GM04504 (cell line): ENCODE measurements around the gene DMKN.

Experiments
- DNase-seq: peaks from one replicate; pipeline ENCODE4 v3.0.0-alpha.2; 2012; ENCODE audit warnings: low read depth

The DMKN gene

DNA sequence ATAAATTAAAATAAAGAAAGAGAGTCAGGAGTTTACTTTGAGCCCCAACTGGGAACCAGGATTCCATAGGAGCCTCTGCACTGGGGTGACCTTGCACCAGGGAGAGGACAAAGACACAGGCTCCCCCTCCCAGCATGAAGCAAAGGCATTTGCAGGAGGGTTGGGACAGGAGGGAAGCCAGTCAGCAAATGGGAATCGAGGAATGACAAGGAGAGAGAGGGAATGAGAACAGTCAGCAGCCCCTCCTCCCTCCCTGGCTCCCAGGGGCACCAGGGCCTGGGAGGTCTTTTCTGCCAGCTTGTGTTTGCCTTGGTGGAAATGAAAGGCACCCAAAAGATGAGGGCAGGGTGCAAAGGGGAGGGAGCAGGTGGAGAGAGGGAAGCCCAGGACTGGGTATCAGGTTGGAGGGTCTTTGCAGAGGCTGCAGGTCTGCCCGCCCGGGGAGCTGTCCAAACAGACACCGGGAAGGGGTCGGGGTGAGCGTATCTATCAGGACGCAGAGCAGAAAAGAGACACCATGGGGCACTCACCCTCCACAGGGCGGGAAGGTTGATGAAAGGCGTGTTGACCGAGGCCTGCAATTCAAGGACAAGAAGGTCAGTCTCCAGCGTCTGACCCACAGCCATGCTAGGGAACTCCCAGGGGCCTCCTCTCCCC is 10.9 kb upstream of the DMKN start:
- DNase-seq, result no peak

GRCh38 chr19:35522745-35523327 is 9.4 kb upstream of the DMKN start:
- DNase-seq, result no peak

- DNase-seq, result no peak
These were observed 7.8 kb upstream of the DMKN start for GRCh38 chr19:35521124-35521743.

GRCh38 chr19:35519291-35519690 is 5.8 kb upstream of the DMKN start:
- DNase-seq, result no peak

DNA sequence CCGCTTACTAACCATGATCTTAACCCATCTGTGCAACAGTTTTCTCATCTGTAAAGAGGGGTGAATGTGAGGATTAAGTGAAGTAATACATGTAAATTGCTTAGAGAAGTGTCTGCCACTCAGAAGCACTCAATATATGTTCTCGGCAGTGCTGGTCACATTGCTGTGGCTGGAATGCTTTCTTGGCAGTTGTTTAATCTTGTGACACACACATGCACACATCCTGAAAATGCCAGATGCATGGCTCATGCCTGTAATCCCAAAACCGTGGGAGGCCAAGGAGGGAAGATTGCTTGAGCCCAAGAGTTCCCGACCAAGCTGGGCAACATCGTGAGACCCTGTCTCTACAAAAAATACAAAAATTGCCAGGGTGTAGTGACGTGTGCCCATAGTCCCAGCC is 4.9 kb upstream of the DMKN start:
- peak; percentile 89 for DNase-seq

DNA sequence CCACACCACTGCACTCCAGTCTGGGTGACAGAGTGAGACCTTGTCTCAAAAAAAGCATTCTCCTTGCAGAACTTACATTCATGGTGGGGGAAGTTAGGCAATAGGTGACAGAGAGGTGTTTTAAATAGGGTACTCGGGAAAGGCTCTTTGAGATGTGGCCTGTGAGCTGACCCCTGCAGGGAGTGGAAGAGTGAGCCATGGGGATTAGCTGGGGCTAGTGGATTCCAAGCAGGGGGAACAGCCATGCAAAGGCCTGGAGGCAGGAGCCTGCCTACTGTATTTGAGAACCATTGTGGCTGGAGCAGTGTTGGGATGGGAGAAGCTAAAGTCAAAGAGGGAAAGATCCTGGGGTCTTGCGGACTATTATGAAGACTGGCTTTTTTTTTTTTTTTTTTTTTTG is 3.9 kb upstream of the DMKN start:
- no peak for DNase-seq

DNA sequence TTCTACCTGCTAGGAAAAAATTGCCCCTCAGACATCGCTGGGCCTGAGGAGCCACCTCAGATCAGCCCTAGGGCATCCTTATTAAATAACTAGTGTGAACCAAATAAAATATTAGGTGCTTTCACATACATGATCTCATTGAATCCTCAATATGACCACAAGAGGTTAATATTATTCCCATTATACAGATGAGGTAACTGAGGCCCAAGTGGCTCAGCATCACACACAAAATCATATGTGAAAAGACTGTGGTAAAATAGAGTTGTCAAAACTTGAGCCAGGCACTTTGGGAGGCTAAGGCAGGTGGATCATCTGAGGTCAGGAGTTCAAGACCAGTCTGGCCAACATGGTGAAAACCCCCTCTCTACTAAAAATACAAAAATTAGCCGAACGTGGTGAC is 2.9 kb upstream of the DMKN start:
- DNase-seq, result no peak

DNA sequence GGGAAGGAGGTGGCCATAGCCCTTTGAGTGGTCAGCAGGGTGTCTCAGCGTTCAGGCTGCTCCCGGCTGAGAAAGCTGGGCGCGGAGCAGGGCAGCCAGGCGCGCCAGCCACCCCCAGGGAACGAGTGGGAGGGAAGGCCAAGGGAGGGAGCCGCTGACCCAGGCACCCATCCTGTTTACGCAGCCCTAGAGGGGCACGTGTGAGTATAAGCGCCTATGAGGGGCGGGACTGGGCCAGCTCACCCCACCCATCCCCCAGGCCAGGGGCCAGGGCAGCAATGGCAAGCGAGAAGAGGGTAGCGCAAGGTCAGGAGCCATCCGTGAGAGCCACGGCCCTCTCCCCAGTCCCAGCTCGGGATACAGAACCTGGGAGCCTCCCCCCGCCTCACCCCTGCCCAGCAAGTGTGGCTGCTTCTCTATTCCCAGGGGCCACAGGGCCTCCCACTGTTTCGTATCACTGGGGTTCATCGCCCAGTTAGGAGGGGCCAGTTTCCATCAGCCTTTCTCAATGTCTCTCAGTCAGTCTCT is 897 bp upstream of the DMKN start:
- DNase-seq, result no peak

DNA sequence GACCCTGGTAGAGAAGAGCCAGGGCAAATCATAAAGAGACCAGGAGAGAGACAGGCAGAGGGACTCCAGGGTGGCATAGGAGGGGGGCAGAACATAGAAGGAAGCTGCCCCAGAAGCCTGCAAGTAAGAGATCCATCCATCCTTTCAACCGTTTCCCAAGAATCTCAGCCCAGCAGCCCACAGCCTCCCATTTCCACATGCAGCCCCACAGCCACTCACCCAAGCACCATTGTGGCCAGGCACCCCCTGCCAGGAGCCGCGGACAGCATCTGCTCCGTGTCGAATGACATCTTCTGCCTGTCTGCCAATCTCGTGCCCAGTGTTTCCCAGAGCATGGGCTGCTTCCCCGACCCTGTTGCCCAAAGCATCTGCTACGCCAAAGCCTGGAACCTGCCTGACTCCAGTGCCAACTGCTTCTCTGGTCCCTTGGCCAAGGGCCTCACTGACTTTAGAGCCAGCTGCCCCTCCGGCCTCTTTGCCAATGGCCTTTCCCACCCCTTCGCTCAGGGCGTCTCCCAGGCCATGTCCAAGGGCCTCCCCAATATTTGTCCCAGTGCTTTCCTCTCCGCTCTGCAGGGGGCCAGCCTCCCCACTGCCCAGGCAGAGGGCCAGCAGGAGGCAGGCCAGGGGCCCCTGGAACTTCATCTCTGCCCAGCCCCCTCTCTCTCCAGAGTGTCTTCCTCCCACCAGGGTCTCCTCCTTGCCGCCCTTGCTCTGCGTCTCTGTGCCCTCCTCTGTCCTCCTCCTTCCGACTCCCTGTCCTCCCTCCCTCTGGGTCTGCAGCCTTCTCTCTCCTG is 420 bp downstream of the DMKN start:
- no peak for DNase-seq

DNA sequence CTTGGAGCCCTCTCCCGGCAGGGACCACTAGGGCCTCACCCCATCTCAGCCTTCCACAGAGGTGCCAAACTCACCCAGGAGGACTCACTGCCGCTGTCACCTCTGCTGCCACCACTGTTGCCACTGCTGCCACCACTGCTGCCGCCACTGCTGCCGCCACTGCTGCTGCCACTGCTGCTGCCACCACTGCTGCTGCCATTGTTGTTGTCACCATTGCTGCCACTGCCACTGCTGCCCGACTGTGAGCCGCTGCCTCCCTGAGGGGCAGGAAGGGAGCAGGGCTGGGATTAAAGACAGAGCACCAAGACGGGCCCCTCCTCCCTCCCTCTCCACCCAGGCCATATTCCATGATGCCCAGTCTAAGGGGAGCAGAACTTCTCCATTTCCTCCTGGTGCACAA is 2.1 kb downstream of the DMKN start:
- DNase-seq, result no peak

- DNase-seq, result no peak
These were observed 2.9 kb downstream of the DMKN start for GRCh38 chr19:35510626-35510964.

DNA sequence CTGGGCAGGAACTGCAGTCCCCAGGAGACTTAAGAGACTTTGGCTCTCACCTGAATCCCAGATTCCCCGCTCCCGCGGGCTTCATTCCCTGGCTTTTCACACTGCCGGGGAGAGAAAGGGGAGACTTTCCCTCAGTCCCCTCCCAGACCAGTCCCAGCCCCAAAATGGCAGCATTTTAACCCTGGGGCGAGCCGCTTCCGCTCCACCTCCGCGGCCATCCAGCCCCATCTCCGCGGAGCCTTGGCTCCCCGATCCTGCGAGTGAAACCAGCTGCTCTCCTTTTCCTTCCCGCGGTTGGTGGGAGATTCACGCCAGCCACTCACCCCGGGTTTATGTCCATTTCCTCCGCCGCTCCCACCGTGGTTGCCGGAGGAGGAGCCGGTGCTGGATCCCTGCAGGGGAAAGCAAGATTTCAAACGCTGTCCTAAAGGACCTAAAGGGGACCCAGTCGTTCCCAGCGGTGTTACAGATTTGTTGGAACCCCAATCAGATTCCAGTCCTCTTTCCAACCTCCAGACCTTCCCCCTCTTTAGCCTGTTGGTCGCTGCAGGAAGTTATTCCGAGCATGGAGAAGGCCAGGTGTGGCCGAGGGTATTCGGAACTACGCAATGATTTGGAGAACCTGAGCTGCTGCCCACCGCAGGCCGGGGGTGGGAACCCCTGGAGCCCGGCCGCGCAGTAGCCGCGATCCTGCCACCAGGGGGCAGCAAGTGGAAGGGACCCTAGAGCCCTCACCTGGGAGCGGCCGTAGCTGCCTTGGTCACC is 3.4 kb downstream of the DMKN start:
- no peak for DNase-seq

- DNase-seq, result no peak
These were observed 4.3 kb downstream of the DMKN start for GRCh38 chr19:35509018-35509652.

DNA sequence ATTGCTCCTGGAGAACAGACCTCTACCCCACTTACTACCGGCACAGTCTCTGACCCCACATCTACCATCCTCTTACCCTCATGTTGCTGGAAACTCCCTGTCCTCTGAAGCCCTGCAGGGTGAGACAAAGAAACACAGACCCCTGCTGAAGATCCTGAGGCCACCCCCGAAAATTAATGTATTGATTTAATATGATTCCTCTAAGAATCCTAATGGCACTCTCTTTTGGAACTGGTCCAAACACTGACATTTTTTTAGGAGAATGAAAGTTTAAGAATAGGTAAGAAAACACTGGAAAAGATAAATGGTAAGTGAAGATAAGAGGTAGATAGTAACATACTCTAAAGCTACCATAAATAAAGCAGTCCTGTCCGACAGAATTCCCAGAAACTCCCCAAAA is 5.3 kb downstream of the DMKN start:
- no peak for DNase-seq

GRCh38 chr19:35507561-35507960 is 5.9 kb downstream of the DMKN start:
- DNase-seq, result no peak

DNA sequence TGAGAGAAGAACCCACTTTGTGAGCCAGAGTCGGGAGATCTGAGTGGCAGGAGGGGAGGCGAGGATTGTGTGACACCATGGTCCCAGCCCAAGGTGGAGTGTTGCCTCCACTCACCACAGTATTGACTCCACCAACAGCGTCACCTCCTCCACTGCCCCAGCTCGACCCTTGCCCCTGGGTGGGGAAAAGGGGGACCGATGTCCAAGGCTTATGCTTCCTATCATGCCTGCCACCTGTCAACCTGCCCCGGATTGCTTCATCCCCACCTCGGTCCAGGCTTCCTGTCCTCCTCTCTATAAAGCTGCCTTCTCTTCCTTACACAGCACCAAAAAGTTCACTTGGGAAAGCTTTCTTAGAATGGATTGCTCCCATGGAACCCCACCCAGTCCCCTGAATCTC is 7.4 kb downstream of the DMKN start:
- DNase-seq, result no peak

DNA sequence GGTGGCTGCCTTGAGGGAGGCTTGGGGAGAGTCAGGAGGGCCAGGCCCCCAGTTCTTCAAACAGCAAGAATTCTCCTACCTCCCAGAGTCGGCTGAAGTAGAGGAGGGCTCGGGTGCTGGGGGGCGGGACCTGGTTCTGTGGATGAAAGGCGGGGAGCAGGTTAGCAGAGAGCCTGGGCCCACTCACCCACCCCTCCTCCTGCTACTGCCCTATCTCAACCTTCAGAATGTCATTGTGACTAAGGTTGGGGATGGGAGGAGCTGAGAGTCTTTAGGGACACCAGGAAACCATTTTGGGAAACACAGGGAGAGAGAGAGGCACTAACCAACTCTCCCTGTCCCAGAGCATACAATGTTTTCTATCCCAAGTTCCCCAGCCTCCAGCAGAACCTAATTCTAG is 10.7 kb downstream of the DMKN start:
- no peak for DNase-seq

- DNase-seq, result no peak
These were observed 11.8 kb downstream of the DMKN start for GRCh38 chr19:35501684-35502083.

- no peak for DNase-seq
These were observed 12.8 kb downstream of the DMKN start for GRCh38 chr19:35500611-35501010.

DNA sequence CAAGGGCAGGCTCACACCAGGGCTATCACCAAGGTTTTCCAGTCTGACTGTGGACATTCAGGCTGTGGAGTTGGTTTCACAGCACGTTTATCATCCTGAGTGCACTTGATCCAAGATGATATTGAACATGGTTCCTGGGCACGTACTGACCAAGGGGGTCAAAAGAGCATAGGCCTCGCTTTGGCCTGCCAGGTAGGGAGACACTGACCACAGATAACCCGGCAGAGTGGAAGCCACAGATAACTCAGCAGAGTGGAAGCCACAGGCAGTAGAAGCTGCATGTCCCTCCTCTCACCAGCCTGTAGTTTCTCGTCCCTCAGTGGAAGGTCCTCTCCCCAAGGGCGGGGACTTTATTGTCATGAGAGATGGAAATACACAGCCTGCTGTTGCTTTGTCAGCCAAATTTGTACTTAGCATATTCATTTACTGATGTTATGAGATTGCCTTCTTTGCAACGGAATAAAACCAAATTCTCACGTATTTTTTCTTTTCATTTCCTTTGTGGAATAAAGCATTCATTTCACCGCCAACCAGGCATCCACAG is 14.4 kb downstream of the DMKN start:
- DNase-seq, result no peak

GRCh38 chr19:35498220-35498619 is 15.2 kb downstream of the DMKN start:
- no peak for DNase-seq
